Choroid plexus epithelial cell (primary cell): Measurements from ENCODE around the gene RRM2.
A peak's percentile ranks its signal among the peaks of the same experiment; 100 is the strongest.
"Not testable (repeated sequence)": the region's sequence is repeated elsewhere in the genome, so short reads cannot be mapped to it uniquely, and the experiment has no call there.

Source experiments
- DNase-seq: peaks from one replicate; pipeline ENCODE4 v3.0.0-alpha.2; 2010; ENCODE audit warnings: low read depth
- H3K4me3 ChIP-seq: 2 replicates; pipeline ENCODE4 v1.5.1; 2011; ENCODE audit warnings: low read depth, mild to moderate bottlenecking, control low read depth, low read length, moderate library complexity
- TF ChIP-seq, protein P1 (sequence below): conservative IDR thresholded peaks from 2 replicates; pipeline ENCODE4 v1.5.1; 2011; ENCODE audit warnings: low read depth, mild to moderate bottlenecking, control low read depth, inconsistent platforms, low read length, moderate library complexity

RRM2 gene

GRCh38 chr2:10089565-10090190 lies 32.9 kb upstream of the RRM2 start:
- no peak overlapping the region for H3K4me3 ChIP-seq
- TF ChIP-seq, protein P1, sequence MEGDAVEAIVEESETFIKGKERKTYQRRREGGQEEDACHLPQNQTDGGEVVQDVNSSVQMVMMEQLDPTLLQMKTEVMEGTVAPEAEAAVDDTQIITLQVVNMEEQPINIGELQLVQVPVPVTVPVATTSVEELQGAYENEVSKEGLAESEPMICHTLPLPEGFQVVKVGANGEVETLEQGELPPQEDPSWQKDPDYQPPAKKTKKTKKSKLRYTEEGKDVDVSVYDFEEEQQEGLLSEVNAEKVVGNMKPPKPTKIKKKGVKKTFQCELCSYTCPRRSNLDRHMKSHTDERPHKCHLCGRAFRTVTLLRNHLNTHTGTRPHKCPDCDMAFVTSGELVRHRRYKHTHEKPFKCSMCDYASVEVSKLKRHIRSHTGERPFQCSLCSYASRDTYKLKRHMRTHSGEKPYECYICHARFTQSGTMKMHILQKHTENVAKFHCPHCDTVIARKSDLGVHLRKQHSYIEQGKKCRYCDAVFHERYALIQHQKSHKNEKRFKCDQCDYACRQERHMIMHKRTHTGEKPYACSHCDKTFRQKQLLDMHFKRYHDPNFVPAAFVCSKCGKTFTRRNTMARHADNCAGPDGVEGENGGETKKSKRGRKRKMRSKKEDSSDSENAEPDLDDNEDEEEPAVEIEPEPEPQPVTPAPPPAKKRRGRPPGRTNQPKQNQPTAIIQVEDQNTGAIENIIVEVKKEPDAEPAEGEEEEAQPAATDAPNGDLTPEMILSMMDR = no peak
- DNase-seq = no peak

- no peak overlapping the region for H3K4me3 ChIP-seq
- TF ChIP-seq, protein P1 = no peak
- no peak for DNase-seq
Observed at GRCh38 chr2:10091182-10091888, 31.2 kb upstream of the RRM2 start.

DNA sequence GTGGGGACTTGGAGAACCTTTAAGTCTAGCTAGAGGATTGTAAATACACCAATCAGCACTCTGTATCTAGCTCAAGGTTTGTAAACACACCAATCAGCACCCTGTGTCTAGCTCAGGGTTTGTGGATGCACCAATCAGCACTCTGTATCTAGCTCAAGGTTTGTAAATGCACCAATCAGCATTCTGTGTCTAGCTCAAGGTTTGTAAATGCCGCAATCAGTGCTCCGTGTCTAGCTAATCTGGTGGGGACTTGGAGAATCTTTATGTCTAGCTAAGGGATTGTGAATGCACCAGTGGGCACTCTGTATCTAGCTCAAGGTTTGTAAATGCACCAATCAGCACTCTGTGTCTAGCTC lies 30.7 kb upstream of the RRM2 start:
- not testable (repeated sequence) for DNase-seq, H3K4me3 ChIP-seq

- TF ChIP-seq, protein P1 = no peak
- DNase-seq = no peak
- no peak overlapping the region for H3K4me3 ChIP-seq
Observed at GRCh38 chr2:10094271-10094814, 28.2 kb upstream of the RRM2 start.

DNA sequence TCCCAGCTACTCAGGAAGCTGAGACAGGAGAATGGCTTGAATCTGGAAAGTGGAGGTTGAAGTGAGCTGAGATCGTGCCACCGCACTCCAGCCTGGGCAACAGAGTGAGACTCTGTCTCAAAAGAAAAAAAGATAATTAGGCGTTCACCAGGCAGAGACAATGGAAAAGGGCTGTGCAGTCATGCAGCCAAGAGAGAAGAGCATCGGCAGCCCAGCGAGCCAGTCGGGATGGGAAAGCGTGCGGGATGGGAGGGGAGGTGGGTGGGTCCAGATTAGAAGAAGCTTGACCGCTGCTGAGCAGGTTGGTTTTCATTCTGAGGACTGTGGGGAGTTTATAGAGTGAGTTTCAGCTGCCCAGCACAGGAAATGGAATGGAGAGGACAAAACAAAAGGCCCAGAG lies 27.4 kb upstream of the RRM2 start:
- TF ChIP-seq, protein P1 = no peak
- H3K4me3 ChIP-seq = no peak overlapping the region
- no peak for DNase-seq

GRCh38 chr2:10096641-10097040 lies 25.9 kb upstream of the RRM2 start:
- H3K4me3 ChIP-seq = no peak overlapping the region
- DNase-seq = no peak
- TF ChIP-seq, protein P1 = no peak

DNA sequence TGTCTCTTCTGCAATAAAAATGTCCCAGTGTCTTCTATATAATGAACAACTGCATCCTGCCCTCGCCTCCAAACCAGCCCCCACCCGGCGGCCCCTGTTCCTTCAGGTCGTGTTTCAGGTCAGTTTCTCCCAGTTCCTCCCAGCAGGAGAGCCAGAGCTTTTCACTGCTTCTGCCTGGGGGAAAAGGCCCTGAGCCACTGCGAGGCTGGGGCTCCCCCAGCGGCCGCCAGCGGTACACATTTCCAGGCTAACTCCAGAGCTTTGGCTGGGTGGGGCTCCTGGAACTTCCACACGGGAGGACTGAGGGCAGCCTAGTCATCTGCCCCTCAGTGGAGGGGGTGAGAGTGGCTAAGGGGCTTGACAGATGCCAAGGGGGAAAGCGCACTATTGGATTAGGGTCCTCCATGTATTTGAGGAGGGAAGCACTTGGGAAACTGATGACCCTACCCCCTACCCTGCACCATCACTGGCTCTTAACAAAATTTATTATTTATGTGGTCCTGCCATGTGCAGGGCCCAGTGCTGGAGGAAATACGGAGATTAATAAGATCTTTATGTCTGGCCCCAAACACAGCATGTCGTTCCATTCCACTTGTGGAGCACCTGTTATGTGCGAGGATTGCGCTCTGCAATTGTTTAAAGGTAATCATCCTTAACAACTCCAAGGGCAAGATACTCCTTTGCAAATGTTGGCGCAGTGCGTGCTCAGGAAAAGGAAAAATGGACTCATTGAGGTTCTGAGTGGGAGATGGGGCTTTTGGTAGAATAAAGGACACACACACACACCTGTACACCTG lies 25.0 kb upstream of the RRM2 start:
- TF ChIP-seq, protein P1 = peak; percentile 93
- peak; percentile 61 for DNase-seq
- no peak overlapping the region for H3K4me3 ChIP-seq
